B cell (primary cell): ENCODE data around the gene ZNF827. TPM values are rescaled to one million over a fixed set of nuclear protein-coding genes. Genes with fewer than 3 reads are reported as not detected.
"Not testable (repeated sequence)": the region's sequence is repeated elsewhere in the genome, so short reads cannot be mapped to it uniquely, and the experiment has no call there.

Experiments used
- ATAC-seq: fragments of 200-7000 bp; cut with Tn5 transposase; one replicate; pipeline ENCODE4 v1.10.0; 2021; ENCODE audit warnings: low read depth, mild to moderate bottlenecking, moderate number of reproducible peaks, moderate library complexity
- CTCF ChIA-PET: fragments of 350-600 bp; sonication (Branson Sonifier 250); formaldehyde crosslinking; loops from one replicate; lab custom pipeline; 2021; ENCODE audit warnings: antibody characterized with exemption, inconsistent platforms; lab: Charles Lee
- POLR2A ChIA-PET: fragments of 350-600 bp; sonication (Branson Sonifier 250); formaldehyde crosslinking; loops from one replicate; lab custom pipeline; 2021; ENCODE audit warnings: antibody characterized with exemption; lab: Charles Lee
- DNase-seq: peaks from one replicate; pipeline ENCODE4 v3.0.0; 2013
- H2AFZ ChIP-seq: 2 replicates; pipeline ENCODE4 v1.6.1; 2012; ENCODE audit warnings: mild to moderate bottlenecking, low read depth, low read length; ENCODE audit not compliant: insufficient read depth, poor library complexity, severe bottlenecking
- H3K27ac ChIP-seq, 2 donors: 1 replicate in 1 of 2; 2 replicates in 1 of 2; pipeline ENCODE4 v1.5.1; 2012 to 2013; ENCODE audit warnings: low read length in 2 of 2, mild to moderate bottlenecking in 2 of 2, moderate library complexity in 1 of 2
- H3K27me3 ChIP-seq, 4 experiments: fragments of 200-600 bp in 1 of 4; sonication (generic) in 1 of 4; replicated peaks in 1 of 4; 1 replicate in 2 of 4; 2 replicates in 2 of 4; pipeline versions ENCODE4 v1.6.1 to v1.7.0; 2013 to 2016; ENCODE audit warnings: low read length in 3 of 4, mild to moderate bottlenecking in 2 of 4, mixed read lengths in 1 of 4, moderate library complexity in 1 of 4; ENCODE audit not compliant: insufficient read depth in 4 of 4, control insufficient read depth in 3 of 4; ENCODE audit errors: control extremely low read depth in 1 of 4
- H3K36me3 ChIP-seq, 2 experiments: replicated peaks in 1 of 2; 1 replicate in 1 of 2; 2 replicates in 1 of 2; pipeline versions ENCODE4 v1.6.1 to v1.7.1; 2013; ENCODE audit warnings: low read length in 1 of 2; ENCODE audit not compliant: insufficient read depth in 2 of 2, control insufficient read depth in 1 of 2; ENCODE audit errors: control extremely low read depth in 1 of 2, extremely low read depth in 1 of 2
- H3K4me1 ChIP-seq, 2 donors: fragments of 200-600 bp in 1 of 2; sonication (generic) in 1 of 2; 1 replicate in 1 of 2; 2 replicates in 1 of 2; pipeline versions ENCODE4 v1.5.1 to v1.6.1; 2013 to 2017; ENCODE audit warnings: low read length in 2 of 2; ENCODE audit not compliant: control insufficient read depth in 2 of 2, insufficient read depth in 2 of 2
- H3K4me2 ChIP-seq: replicated peaks from 2 replicates; pipeline ENCODE3; 2012; ENCODE audit warnings: mild to moderate bottlenecking, low read depth, low read length; ENCODE audit not compliant: poor library complexity, severe bottlenecking
- H3K4me3 ChIP-seq, 5 experiments: fragments of 200-600 bp in 1 of 5; sonication (generic) in 1 of 5; 1 replicate in 3 of 5; 2 replicates in 2 of 5; pipeline versions ENCODE4 v1.5.1 to v1.7.0; 2011 to 2016; ENCODE audit warnings: low read length in 4 of 5, mild to moderate bottlenecking in 4 of 5, low read depth in 2 of 5, control low read depth in 1 of 5, moderate library complexity in 1 of 5; ENCODE audit not compliant: insufficient read depth in 1 of 5; ENCODE audit errors: control extremely low read depth in 1 of 5, extremely low read depth in 1 of 5
- H3K79me2 ChIP-seq: fragments of 200-600 bp; sonication (generic); one replicate; pipeline ENCODE4 v1.6.0; 2016; ENCODE audit warnings: low read length; ENCODE audit not compliant: control insufficient read depth, insufficient read depth
- H3K9ac ChIP-seq: fragments of 200-600 bp; sonication (generic); 2 replicates; pipeline ENCODE4 v1.6.1; 2017; ENCODE audit warnings: mild to moderate bottlenecking, low read length, moderate library complexity
- H3K9me3 ChIP-seq, 3 donors: one replicate each; pipeline versions ENCODE4 v1.6.1 to v1.7.1; 2013; ENCODE audit warnings: low read length in 2 of 3; ENCODE audit not compliant: control insufficient read depth in 2 of 3, insufficient read depth in 1 of 3; ENCODE audit errors: control extremely low read depth in 1 of 3
- H4K20me1 ChIP-seq: 2 replicates; pipeline ENCODE4 v1.6.0; 2012; ENCODE audit warnings: mild to moderate bottlenecking, low read length; ENCODE audit not compliant: insufficient read depth, control insufficient read depth, poor library complexity, severe bottlenecking
- H3K27ac Mint-ChIP-seq: one replicate; pipeline ENCODE4 v1.8.0; 2021; ENCODE audit warnings: mixed read lengths
- H3K27me3 Mint-ChIP-seq: one replicate; pipeline ENCODE4 v1.8.0; 2021; ENCODE audit warnings: mixed read lengths
- H3K4me1 Mint-ChIP-seq: one replicate; pipeline ENCODE4 v1.8.0; 2021; ENCODE audit warnings: mixed read lengths
- H3K4me3 Mint-ChIP-seq: one replicate; pipeline ENCODE4 v1.8.0; 2021; ENCODE audit warnings: mixed read lengths
- H3K9me3 Mint-ChIP-seq: one replicate; pipeline ENCODE4 v1.8.0; 2022; ENCODE audit warnings: mixed read lengths; ENCODE audit not compliant: insufficient read depth
- CTCF ChIP-seq: fragments of 200-600 bp; IDR thresholded peaks from one replicate; pipeline ENCODE4 v1.8.0; 2022; ENCODE audit warnings: antibody characterized with exemption, mild to moderate bottlenecking
- EZH2 ChIP-seq: IDR thresholded peaks from 2 replicates; pipeline ENCODE4 v1.6.1; 2012; ENCODE audit warnings: borderline replicate concordance, low read depth, mild to moderate bottlenecking, moderate library complexity, low read length; ENCODE audit not compliant: insufficient read depth, poor library complexity, severe bottlenecking
- WGBS: methylation state at CpG from one replicate; pipeline ENCODE4 v1.1.5; 2013; ENCODE audit warnings: missing lambda C conversion rate; ENCODE audit not compliant: insufficient coverage; 5-methylcytosine and 5-hydroxymethylcytosine counted together
- intact Hi-C: fragments of 100-400 bp; cut with micrococcal nuclease; formaldehyde crosslinking; loops from one replicate; pipeline ENCODE4 v1.10.0; 2022
- polyA plus RNA-seq: library from polyadenylated mRNA; depleted of rRNA; stranded (reverse); fragments of >200 nt; gene quantifications from 2 replicates; pipeline ENCODE4 v1.2.3, GENCODE V29; 2012
- total RNA-seq, 2 donors: library from RNA; stranded (reverse); fragments of 120-200 nt in 1 of 2; gene quantifications; 1 replicate in 1 of 2; 2 replicates in 1 of 2; pipeline versions ENCODE4 v1.2.3 to v1.2.4, GENCODE V29; 2013 to 2022

Gene ZNF827
- total and polyA plus RNA-seq, 2 donors (not counting 1 experiment from before 2014, with no cell fraction given) = 20.6 to 30.1 TPM

GRCh38 chr4:145840162-145840768 lies 98.4 kb downstream of the ZNF827 start:
- WGBS = 78% methylated on average over 1 of the region's 3 CpGs
- no peak overlapping the region for H3K4me3 ChIP-seq
- TF ChIP-seq EZH2 = no peak
- TF ChIP-seq CTCF = peak; percentile 53
- intact Hi-C loops = loop anchor here (2.0 to 10.0 kb wide), 3 partner anchors 95 to 1077 kb away; partner anchors contain the start of gene ZNF827
- H3K4me1 ChIP-seq = peaks cover 7 to 10% of the 10 kb centered on the region in 2 donors
- peaks cover 0 to 12% of the 10 kb centered on the region in 2 experiments for H3K36me3 ChIP-seq
- ATAC-seq (peak; percentile 53), DNase-seq (peak; percentile 42)
- H3K4me1 Mint-ChIP-seq = peaks cover 19% of the 10 kb centered on the region
- H3K27ac ChIP-seq = no peak overlapping the region
- no peak overlapping the region for H3K27ac Mint-ChIP-seq
- CTCF ChIA-PET = interaction anchor here (0.6 to 1.5 kb wide), 2 partner anchors 8 to 223 kb away, joined by 3 read pairs; no protein-coding TSS in a partner anchor
- no peak overlapping the region for H3K9ac ChIP-seq
- H3K79me2 ChIP-seq = no peaks in the 10 kb centered on the region
- no peak overlapping the region for H3K4me2 ChIP-seq
- no peaks in the 10 kb centered on the region for H3K9me3 Mint-ChIP-seq
- H3K9me3 ChIP-seq = no peaks in the 10 kb centered on the region
- no peaks in the 10 kb centered on the region for H3K27me3 ChIP-seq
- H4K20me1 ChIP-seq = no peaks in the 10 kb centered on the region
- no peaks in the 10 kb centered on the region for H3K27me3 Mint-ChIP-seq
- POLR2A ChIA-PET = no interaction called here
- H2AFZ ChIP-seq = no peak overlapping the region
- H3K4me3 Mint-ChIP-seq = no peak overlapping the region

- ATAC-seq (no peak), DNase-seq (no peak)
- no peak overlapping the region for H3K9ac ChIP-seq
- TF ChIP-seq EZH2 = no peak
- no peak for TF ChIP-seq CTCF
- Mint-ChIP-seq H3K4me1 (peaks cover 17% of the 10 kb centered on the region), H3K9me3 (no peaks in the 10 kb centered on the region), H3K27ac (no peak overlapping the region), H3K27me3 (no peaks in the 10 kb centered on the region), H3K4me3 (no peak overlapping the region)
- intact Hi-C loops = no loop called here
- no peaks in the 10 kb centered on the region for H3K9me3 ChIP-seq
- peaks cover 7 to 10% of the 10 kb centered on the region in 2 donors for H3K4me1 ChIP-seq
- H3K27ac ChIP-seq = no peak overlapping the region
- H4K20me1 ChIP-seq = no peaks in the 10 kb centered on the region
- WGBS = 90% methylated on average over 10 of the region's 10 CpGs
- no peaks in the 10 kb centered on the region for H3K79me2 ChIP-seq
- H3K27me3 ChIP-seq = no peaks in the 10 kb centered on the region
- ChIA-PET CTCF (interaction anchor here (1.5 kb wide), 1 partner anchor 222 kb away, joined by 3 read pairs; no protein-coding TSS in a partner anchor), POLR2A (no interaction called here)
- no peak overlapping the region for H2AFZ ChIP-seq
- H3K36me3 ChIP-seq = peaks cover 0 to 9% of the 10 kb centered on the region in 2 experiments
- H3K4me3 ChIP-seq = no peak overlapping the region
- H3K4me2 ChIP-seq = no peak overlapping the region
Observed at GRCh38 chr4:145839151-145839550, 99.5 kb downstream of the ZNF827 start.

GRCh38 chr4:145832384-145832783 lies 106.2 kb downstream of the ZNF827 start:
- H3K27me3 Mint-ChIP-seq, H4K20me1 ChIP-seq, CTCF ChIA-PET, ATAC-seq, H3K9me3 Mint-ChIP-seq, H3K4me3 ChIP-seq, H3K4me3 Mint-ChIP-seq, H3K9me3 ChIP-seq, H3K4me2 ChIP-seq, POLR2A ChIA-PET, H3K4me1 ChIP-seq, DNase-seq, H3K27me3 ChIP-seq, intact Hi-C loops, H3K79me2 ChIP-seq, H2AFZ ChIP-seq, H3K36me3 ChIP-seq, H3K27ac ChIP-seq, H3K9ac ChIP-seq, H3K27ac Mint-ChIP-seq: not testable (repeated sequence)
- WGBS = no CpG with 5 or more reads among the region's 4 CpGs
- peaks cover 17% of the 10 kb centered on the region for H3K4me1 Mint-ChIP-seq
